T follicular helper cell (primary cell): ENCODE measurements around the gene AQP1.

ENCODE experiments used
- DNase-seq: peaks from one replicate; pipeline ENCODE4 v3.0.0-alpha.2; 2020; ENCODE audit warnings: low read depth
- total RNA-seq, 2 experiments: gene quantifications; one replicate each; lab custom pipeline; 2026; lab: John Stamatoyannopoulos, UW

Gene AQP1
- total RNA-seq = 0.09 to 1.1 reads per million in 2 experiments

- DNase-seq = no peak
These were observed at the start of gene AQP1 for GRCh38 chr7:30911561-30911969. AQP1 (plus strand) TSS chr7:30911853; CDS start chr7:30911910, 57 bp downstream.

DNA sequence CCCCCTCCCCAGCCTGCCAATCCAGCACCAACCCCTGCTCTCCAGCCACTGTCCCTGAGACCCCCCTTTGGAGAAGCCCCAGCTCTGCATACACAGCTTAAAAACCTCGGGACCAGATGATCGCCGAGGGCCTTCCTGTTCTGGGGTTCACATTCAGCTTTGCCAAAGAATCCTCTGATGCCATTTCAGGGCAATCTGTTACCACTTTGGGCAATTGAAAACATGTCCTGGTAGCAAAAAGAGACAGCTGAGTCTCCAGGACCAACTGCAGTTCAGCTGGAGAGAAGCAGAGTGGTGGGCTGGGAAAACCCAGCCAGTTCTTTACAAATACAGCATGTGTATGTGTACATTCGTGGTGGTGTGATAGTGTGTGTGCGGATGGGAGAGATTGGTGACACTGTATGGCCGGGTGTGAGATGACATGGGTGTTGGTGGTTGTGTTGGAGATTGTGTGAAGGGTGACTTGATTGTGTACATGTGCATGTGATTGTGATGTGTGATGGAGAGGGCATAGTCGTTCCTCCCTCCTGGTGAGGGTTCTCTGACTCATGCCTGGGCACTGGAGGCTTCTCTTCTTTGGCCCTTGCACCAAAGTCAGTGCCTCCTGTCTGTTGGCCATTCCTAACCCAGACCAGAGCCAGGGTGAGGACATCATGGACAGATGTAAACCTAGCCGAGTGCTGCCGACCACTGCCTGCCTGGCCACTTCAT is 48.5 kb upstream of the AQP1 start:
- no peak for DNase-seq

- DNase-seq = no peak
These were observed 48.0 kb upstream of the AQP1 start for GRCh38 chr7:30863706-30864035.

DNA sequence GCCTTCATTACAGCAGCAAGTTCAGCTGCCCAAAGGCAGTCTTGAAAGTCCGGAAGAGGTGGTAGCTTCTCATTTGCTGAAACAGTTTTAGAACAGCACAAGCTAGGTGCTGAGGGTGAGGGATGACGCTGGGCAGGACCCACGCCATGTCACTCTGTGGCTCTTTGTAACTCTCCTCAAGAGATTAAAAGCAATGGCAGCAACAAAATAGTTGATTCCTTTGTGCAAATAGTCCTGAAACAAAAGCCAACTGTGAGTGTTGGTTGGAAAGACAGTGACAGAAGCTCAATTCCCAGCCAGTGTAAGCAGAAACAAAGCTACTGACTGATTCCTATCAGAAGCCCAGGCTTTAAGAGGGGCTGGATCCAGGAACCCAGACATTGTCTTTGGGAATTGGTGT is 47.6 kb upstream of the AQP1 start:
- DNase-seq = no peak

GRCh38 chr7:30865076-30865475 is 46.6 kb upstream of the AQP1 start:
- DNase-seq = no peak

- DNase-seq = no peak
These were observed 45.8 kb upstream of the AQP1 start for GRCh38 chr7:30865821-30866220.

DNA sequence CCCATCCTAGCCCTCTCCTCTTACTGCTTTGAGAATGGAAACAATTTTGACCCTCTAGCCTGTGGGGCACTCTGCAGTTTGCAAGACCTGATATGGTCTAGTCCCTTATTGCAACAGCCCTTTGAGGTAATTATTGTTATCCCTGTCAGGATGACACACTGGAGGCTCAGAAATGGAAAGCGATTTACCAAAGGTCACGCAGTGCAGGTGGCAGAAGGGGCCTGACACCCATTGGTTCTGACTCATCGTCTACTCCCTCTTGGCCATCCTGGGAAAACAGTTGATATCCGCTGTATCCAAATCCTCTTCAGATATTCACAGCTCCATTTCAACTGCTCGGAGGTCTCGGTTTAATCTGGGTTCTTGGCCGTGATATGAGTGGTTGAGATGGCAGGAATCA is 44.7 kb upstream of the AQP1 start:
- DNase-seq = no peak

DNA sequence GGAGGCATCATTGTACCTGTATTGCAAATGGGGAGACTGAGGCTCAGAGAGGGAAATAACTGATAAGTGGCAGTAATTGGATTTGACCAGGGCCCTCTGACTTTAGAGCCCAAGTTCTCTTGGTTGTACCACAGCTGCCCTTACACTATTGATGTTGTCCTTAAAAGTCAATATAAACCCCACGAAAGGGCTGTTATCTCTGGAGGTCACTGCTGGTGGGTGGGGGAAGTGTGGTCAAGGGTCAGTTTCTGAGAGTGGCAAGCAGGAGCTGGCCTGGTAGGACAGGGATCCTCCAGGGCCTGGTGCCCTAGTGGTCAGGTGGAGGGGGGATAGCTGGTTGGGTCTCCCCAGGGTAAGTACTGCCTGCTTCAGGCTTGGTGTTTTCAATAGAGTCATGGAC is 44.2 kb upstream of the AQP1 start:
- DNase-seq = no peak

GRCh38 chr7:30869794-30870611 is 41.6 kb upstream of the AQP1 start:
- DNase-seq = no peak

GRCh38 chr7:30870821-30871518 is 40.7 kb upstream of the AQP1 start:
- no peak for DNase-seq

DNA sequence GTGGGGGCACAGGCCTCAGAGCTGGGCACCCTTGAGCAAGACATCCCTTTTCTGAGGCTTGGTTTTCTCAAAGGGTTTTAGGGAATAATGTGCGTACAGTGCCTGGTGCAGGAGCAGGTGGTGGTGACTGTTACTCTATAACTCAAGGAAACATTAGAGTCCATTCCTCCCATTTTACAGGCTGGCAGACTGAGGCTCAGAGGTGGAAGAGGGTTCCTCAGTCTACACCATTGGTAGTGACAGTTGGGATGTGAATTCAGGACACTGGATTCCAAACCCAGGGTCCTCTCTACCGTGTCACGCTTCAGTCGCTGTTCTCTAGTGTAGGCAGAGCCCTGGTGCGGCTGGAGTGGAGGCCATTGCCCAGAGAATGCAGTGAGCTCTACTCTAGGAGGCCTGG is 40.0 kb upstream of the AQP1 start:
- DNase-seq = no peak

GRCh38 chr7:30873207-30873606 is 38.4 kb upstream of the AQP1 start:
- no peak for DNase-seq

DNA sequence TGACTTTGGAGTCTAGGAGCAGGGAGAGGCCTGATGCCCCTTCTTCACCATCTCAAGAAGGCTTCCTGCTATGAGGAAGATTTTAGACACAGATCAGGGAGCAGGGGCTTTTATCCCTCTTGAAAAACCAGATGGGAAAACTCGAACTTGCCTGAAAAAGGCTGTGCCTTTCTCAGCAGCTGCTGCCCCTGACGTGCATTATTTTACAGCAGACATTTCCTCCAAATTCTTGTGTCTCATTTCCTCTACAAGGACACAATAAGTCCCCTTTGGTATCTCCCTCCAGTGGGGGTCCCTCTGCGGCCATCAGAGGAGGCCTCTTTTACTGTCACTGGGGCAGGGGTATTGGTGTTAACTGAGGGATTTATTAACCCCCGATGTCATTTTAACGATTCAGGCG is 38.0 kb upstream of the AQP1 start:
- no peak for DNase-seq

DNA sequence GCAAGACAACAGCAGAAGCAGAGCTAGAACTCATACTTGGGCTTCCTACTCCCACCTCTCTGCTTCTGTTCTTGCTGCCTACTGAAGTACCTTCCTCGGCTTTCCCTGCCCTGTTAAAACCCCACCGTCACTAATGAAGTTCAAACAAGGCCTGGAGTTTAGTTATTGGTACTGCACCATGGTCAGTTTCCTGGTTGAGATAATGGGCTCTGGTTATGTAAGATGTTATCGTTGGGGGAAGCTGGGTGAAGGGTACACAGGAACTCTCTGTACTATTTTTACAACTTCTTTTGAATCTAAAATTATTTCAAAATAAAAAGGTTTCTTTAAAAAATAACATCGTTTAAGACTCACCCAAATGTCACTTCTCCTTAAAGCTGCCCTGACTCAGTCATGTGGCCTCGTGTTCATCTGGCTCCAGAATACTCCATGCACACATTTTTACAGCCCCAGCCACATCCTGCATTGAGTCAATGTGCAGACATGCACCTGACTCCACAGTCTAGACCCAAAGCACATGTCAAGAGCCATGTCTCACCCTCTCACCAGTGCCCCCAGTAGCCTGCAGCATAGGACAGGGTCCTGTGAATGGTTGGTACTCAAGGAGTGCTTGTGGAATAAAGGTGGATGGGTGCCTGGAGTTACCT is 36.9 kb upstream of the AQP1 start:
- DNase-seq = no peak

DNA sequence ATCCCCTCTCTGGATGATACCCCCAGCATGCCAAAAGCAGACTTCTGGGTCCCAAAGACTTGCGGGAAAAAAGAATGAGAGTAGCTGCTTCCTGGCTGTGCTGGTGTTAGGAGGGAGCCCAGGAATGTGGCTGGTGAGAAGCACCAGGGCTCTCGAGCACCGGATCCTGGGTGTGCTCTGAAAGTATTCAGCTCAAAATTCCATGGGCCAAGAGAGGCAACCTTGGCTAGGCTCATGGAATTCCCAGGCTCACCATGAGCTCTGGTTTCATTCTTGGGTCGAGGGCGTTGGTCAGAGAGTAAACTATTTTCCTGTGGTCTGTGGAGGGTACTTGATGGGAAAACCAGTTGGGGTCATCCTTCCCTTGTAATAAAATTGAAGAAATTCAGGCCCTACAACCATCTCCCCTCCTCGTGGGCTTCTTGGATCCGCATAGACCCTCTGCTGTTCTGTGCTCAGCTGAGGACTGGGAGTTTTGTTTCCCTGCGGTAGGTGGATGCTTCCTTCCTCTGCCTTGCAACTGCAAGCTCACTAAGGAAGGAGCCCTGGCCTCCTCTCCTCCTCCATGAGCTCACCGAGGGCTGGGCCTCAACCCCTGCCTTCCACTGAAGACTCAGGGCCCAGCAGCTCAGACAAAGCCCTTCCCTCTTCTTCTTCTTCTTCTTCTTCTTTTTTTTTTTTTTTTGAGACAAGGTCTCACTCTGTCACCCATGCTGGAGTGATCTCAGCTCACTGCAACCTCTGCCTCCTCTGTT is 34.5 kb upstream of the AQP1 start:
- no peak for DNase-seq

- no peak for DNase-seq
These were observed 33.7 kb upstream of the AQP1 start for GRCh38 chr7:30877993-30878392.

GRCh38 chr7:30879139-30880124 is 32.2 kb upstream of the AQP1 start:
- DNase-seq = no peak

DNA sequence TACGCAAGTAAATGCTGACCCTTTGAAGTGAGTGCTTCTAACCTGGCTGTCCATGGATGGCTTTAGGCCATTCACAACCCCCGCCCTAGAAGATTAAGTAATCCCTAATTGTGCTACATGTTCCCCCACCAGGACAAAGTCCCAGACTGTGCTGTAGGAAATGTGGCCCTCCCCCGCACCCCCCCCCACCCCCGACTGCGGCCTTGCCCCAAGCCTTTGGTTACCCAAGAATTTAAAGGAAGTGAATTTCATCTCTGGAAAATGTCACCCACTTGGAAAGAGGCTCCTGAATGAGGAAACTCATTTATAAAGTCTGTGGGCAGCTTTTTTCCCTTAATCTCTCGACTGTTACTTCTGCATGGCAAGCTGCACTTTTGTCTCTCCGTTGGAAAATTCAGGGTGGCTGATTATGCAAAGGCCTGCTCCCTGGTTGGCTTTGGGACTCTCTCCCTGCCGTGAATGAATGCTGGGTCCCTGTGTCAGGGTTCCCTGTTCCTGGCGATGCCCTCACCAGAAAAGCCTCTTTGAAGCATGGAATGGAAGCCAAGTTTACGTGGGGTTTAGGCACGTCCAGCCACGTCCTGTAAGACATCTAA is 31.4 kb upstream of the AQP1 start:
- no peak for DNase-seq

GRCh38 chr7:30880941-30881340 is 30.7 kb upstream of the AQP1 start:
- DNase-seq = no peak

GRCh38 chr7:30881448-30881847 is 30.2 kb upstream of the AQP1 start:
- no peak for DNase-seq
